Activated CD8-positive, alpha-beta memory T cell treated with anti-CD3 and anti-CD28 coated beads, Interleukin-2, amount 50 U/mL, for 1 hour (primary cell): Measurements from ENCODE around the gene PCTP.

Experiments used
- DNase-seq: peaks from one replicate; pipeline ENCODE4 v3.0.0-alpha.2; 2020; ENCODE audit errors: extremely low read depth

PCTP gene

GRCh38 chr17:55757659-55758058, 6.8 kb downstream of the PCTP start:
- DNase-seq: no peak

GRCh38 chr17:55758171-55758570, 7.3 kb downstream of the PCTP start:
- DNase-seq: no peak

- DNase-seq: no peak
These were observed 9.9 kb downstream of the PCTP start for GRCh38 chr17:55760643-55761355.

- no peak for DNase-seq
These were observed 11.4 kb downstream of the PCTP start for GRCh38 chr17:55762086-55762858.

- no peak for DNase-seq
These were observed 13.0 kb downstream of the PCTP start for GRCh38 chr17:55763856-55764255.

GRCh38 chr17:55764610-55765009, 13.8 kb downstream of the PCTP start:
- no peak for DNase-seq

- no peak for DNase-seq
These were observed 14.6 kb downstream of the PCTP start for GRCh38 chr17:55765472-55765871.

GRCh38 chr17:55768936-55769624, 18.2 kb downstream of the PCTP start:
- no peak for DNase-seq

- DNase-seq: no peak
These were observed 18.8 kb downstream of the PCTP start for GRCh38 chr17:55769625-55770000.

- DNase-seq: no peak
These were observed 19.5 kb downstream of the PCTP start for GRCh38 chr17:55770196-55770870.

- no peak for DNase-seq
These were observed 21.2 kb downstream of the PCTP start for GRCh38 chr17:55772086-55772485.

GRCh38 chr17:55773671-55774070, 22.8 kb downstream of the PCTP start:
- no peak for DNase-seq

GRCh38 chr17:55774846-55775271, 24.0 kb downstream of the PCTP start:
- no peak for DNase-seq

- no peak for DNase-seq
These were observed 25.4 kb downstream of the PCTP start for GRCh38 chr17:55776271-55776670.

- DNase-seq: no peak
These were observed 26.7 kb downstream of the PCTP start for GRCh38 chr17:55777471-55777971.

- no peak for DNase-seq
These were observed 27.7 kb downstream of the PCTP start for GRCh38 chr17:55778389-55779118.

- DNase-seq: no peak
These were observed 32.9 kb downstream of the PCTP start for GRCh38 chr17:55783684-55784245.

GRCh38 chr17:55784666-55785065, 33.8 kb downstream of the PCTP start:
- no peak for DNase-seq

- DNase-seq: no peak
These were observed 34.3 kb downstream of the PCTP start for GRCh38 chr17:55785181-55785580.

- DNase-seq: no peak
These were observed 42.4 kb downstream of the PCTP start for GRCh38 chr17:55793272-55793671.
